Body of pancreas (tissue), 4 donors: ENCODE results near the gene IL17C.

Experiments used
- CTCF ChIP-seq, 7 experiments: fragments of 450-650 bp in 4 of 7; fragments of 200-600 bp in 3 of 7; sonication (generic) in 3 of 7; IDR thresholded peaks; one replicate each; pipeline ENCODE4 v1.5.1; 2016 to 2019; ENCODE audit warnings: antibody characterized with exemption in 7 of 7
- POLR2A ChIP-seq, 3 donors: fragments of 450-650 bp; IDR thresholded peaks; one replicate each; pipeline ENCODE4 v1.6.1; 2016; ENCODE audit warnings: antibody characterized with exemption in 3 of 3, mild to moderate bottlenecking in 2 of 3

GRCh38 chr16:88606148-88606757, 32.1 kb upstream of the IL17C start:
- TF ChIP-seq CTCF (IDR thresholded peaks at IDR 0.05) = no peak
- no peak for TF ChIP-seq POLR2A (IDR thresholded peaks at IDR 0.05)
